ENCODE results near the gene TMED6. TPM values are rescaled to one million over a fixed set of nuclear protein-coding genes. Genes with fewer than 3 reads are reported as not detected.

Gene TMED6
- total and polyA plus RNA-seq, 2 of the 8 experiments (the other 6 are each of a cell fraction or from before 2014, with no cell fraction given): not detected

- Histone ChIP-seq H3K23me2 (ENCODE audit: low read depth, low read length) (peaks cover 5% of the 10 kb centered on the region; the same call in 1 of the 2 replicates), H3K27me3 (replicated peaks in 1 of 4; ENCODE audit: control insufficient read depth in 3 of 4, extremely low read depth in 1 of 4, insufficient read depth in 3 of 4, low read length in 3 of 4) (no peaks in the 10 kb centered on the region), H3K79me1 (ENCODE audit: low read depth, low read length) (peaks cover 6% of the 10 kb centered on the region; the same call in 1 of the 2 replicates), H2BK5ac (ENCODE audit: low read depth, low read length) (peak overlapping the region; percentile 57; the same call in 1 of the 2 replicates), H3K14ac (ENCODE audit: insufficient read length) (no peak overlapping the region), H4K91ac (replicated peaks; ENCODE audit: insufficient read length, low read length) (no peak overlapping the region), H2BK12ac (ENCODE audit: low read depth, low read length) (no peak overlapping the region), H4K20me1 (replicated peaks in 1 of 2; ENCODE audit: control insufficient read depth in 1 of 2, insufficient read depth in 2 of 2, low read length in 2 of 2) (peaks cover 0 to 2% of the 10 kb centered on the region in 2 experiments), H4K8ac (ENCODE audit: extremely low read depth, insufficient read depth, low read length) (peak overlapping the region; percentile 83; the same call in 1 of the 2 replicates), H3K9me3 (ENCODE audit: insufficient read depth in 2 of 2, low read depth in 1 of 2, low read length in 1 of 2) (no peaks in the 10 kb centered on the region), H3K23ac (ENCODE audit: insufficient read length) (no peak overlapping the region), H3K79me2 (ENCODE audit: control insufficient read depth in 1 of 2, insufficient read depth in 2 of 2, low read length in 2 of 2) (peaks cover 12 to 43% of the 10 kb centered on the region in 2 experiments), H3K27ac (ENCODE audit: low read depth, low read length) (peak overlapping the region; percentile 56; the same call in 1 of the 2 replicates), H2BK20ac (ENCODE audit: low read length) (no peak overlapping the region), H3K4ac (replicated peaks; ENCODE audit: insufficient read length, low read depth, low read length) (no peak overlapping the region), H3K9ac (replicated peaks in 1 of 4; ENCODE audit: extremely low read depth in 1 of 4, low read depth in 3 of 4, low read length in 3 of 4) (peak overlapping the region; percentile 67 to 93 (median 91)), H2AK5ac (ENCODE audit: low read depth, low read length) (no peak overlapping the region), H2BK120ac (replicated peaks; ENCODE audit: low read depth, low read length) (no peak overlapping the region), H3K4me3 (ENCODE audit: extremely low read depth in 1 of 4, insufficient read depth in 2 of 4, low read depth in 3 of 4, low read length in 4 of 4) (peak overlapping the region; percentile 71 to 98 (median 92)), H2AFZ (ENCODE audit: low read length) (no peak overlapping the region), H2BK15ac (ENCODE audit: low read length) (no peak overlapping the region), H3K4me2 (ENCODE audit: insufficient read depth in 1 of 2, low read depth in 2 of 2, low read length in 2 of 2) (peak overlapping the region; percentile 87 to 97), H4K5ac (ENCODE audit: insufficient read length, low read depth, low read length) (no peak overlapping the region), H3K56ac (replicated peaks; ENCODE audit: insufficient read length, low read depth, low read length) (peak overlapping the region; percentile 84), H3K18ac (ENCODE audit: extremely low read depth, low read length) (no peak overlapping the region), H3K36me3 (ENCODE audit: control insufficient read depth in 2 of 4, insufficient read depth in 4 of 4, low read length in 3 of 4) (peaks cover 20 to 47% (median 28%) of the 10 kb centered on the region in 4 experiments), H3K4me1 (replicated peaks in 1 of 4; ENCODE audit: control insufficient read depth in 3 of 4, insufficient read depth in 4 of 4, low read length in 3 of 4) (peaks cover 0 to 9% (median 3%) of the 10 kb centered on the region in 4 experiments; a peak in 4 of 7 replicates)
- 18% methylated on average over 15 of the region's 16 CpGs; no CpG with 5 or more reads in 1 of the 2 experiments for WGBS, 2 experiments (ENCODE audit: extremely low coverage in 1 of 2, insufficient coverage in 1 of 2, insufficient read length in 1 of 2, insufficient replicate concordance in 2 of 2, low coverage in 1 of 2, low lambda C conversion rate in 2 of 2, missing lambda C conversion rate in 1 of 2)
- CTCF ChIA-PET (ENCODE audit: partially characterized antibody): interaction anchor here (0.6 to 1.3 kb wide), 7 partner anchors 12 to 216 kb away, joined by 3 to 4 read pairs (median 3); partner anchors contain the start of gene TMED6
- no peak for FAIRE-seq
- TF ChIP-seq SP1 (IDR thresholded peaks at IDR 0.05; ENCODE audit: low read depth, low read length) (no peak), EP300 (IDR thresholded peaks at IDR 0.05; ENCODE audit: borderline replicate concordance in 1 of 2, low read depth in 2 of 2, low read length in 2 of 2) (no peak), RBBP5 (IDR thresholded peaks at IDR 0.05; ENCODE audit: borderline replicate concordance, low read depth, low read length) (no peak), POU5F1 (IDR thresholded peaks at IDR 0.05; ENCODE audit: low read depth, low read length) (no peak), KDM1A (IDR thresholded peaks at IDR 0.05; ENCODE audit: borderline replicate concordance, low read length) (no peak), RXRA (IDR thresholded peaks at IDR 0.05; ENCODE audit: insufficient read depth, low read depth, low read length) (no peak), HDAC6 (IDR thresholded peaks at IDR 0.05; ENCODE audit: low read depth, low read length) (no peak), CHD1 (IDR thresholded peaks at IDR 0.05; ENCODE audit: low read depth, low read length) (no peak)
- TF ChIP-seq, protein P1, sequence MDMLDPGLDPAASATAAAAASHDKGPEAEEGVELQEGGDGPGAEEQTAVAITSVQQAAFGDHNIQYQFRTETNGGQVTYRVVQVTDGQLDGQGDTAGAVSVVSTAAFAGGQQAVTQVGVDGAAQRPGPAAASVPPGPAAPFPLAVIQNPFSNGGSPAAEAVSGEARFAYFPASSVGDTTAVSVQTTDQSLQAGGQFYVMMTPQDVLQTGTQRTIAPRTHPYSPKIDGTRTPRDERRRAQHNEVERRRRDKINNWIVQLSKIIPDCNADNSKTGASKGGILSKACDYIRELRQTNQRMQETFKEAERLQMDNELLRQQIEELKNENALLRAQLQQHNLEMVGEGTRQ (IDR thresholded peaks at IDR 0.05; ENCODE audit: low read length): no peak
- no peak for DNase-seq (ENCODE audit: low read depth in 1 of 2, low spot score in 2 of 2)
- POLR2A ChIA-PET (ENCODE audit: partially characterized antibody): interaction anchor here (1.0 to 29.8 kb wide), 9 partner anchors 8 to 171 kb away, joined by 3 to 497 read pairs (median 3); partner anchors contain the start of genes PDF, SNTB2, TMED6 and VPS4A
Observed at GRCh38 chr16:69340095-69340644, 11.4 kb downstream of the TMED6 start.
